Effector CD4-positive, alpha-beta T cell (primary cell): ENCODE data around the gene PIAS2.

Experiments
- DNase-seq: peaks from one replicate; pipeline ENCODE4 v3.0.0-alpha.2; 2020

The PIAS2 gene

GRCh38 chr18:46756559-46757201, 160.6 kb downstream of the PIAS2 start, which contains the start of gene ST8SIA5:
Gene ST8SIA5 (minus strand): TSS chr18:46757053. CDS start chr18:46756508, 545 bp downstream.
- DNase-seq = no peak

GRCh38 chr18:46756025-46756558, 161.2 kb downstream of the PIAS2 start:
- DNase-seq = no peak

- DNase-seq = no peak
Observed at GRCh38 chr18:46755315-46756024, 161.8 kb downstream of the PIAS2 start.

GRCh38 chr18:46754661-46755292, 162.5 kb downstream of the PIAS2 start:
- DNase-seq = no peak

GRCh38 chr18:46754188-46754587, 163.1 kb downstream of the PIAS2 start:
- no peak for DNase-seq
